ENCODE measurements around the gene C17orf107. TPM values are rescaled to one million over a fixed set of nuclear protein-coding genes. Genes with fewer than 3 reads are reported as not detected.

Gene C17orf107
- total and polyA plus RNA-seq, 9 of the 15 experiments (the other 6 are each of a cell fraction or from before 2014, with no cell fraction given) = 0.05 to 0.29 (median 0.07) TPM; not detected in 4

DNA sequence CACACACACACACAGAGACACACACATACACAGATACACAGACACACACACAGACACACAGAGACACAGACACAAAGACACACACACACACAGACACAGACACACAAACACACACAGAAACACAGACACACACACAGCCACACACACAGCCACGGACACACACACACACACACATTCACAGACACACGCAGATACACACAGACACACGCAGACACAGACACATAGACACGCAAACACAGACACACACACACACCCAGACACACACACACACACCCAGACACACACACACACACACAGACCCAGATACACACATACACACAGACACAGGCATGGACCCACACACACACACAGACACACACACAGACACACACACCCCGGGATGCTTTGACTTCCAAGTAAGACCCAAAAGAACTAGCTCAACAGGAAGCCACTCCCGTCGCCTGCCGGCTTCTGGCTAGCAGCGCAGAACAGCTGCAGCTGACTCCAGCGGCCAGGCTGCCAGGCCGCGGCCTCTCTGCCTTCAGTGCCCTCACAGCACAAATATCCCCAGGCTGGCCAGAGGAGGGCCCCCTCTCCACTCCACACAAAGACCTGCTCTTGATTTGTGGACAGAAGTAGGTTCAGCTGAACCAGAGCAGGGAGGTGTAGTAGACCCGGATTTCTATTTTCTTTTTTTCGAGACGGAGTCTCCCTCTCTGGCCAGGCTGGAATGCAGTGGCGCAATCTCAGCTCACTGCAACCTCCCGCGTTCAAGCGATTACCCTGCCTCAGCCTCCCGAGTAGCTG, 9.6 kb downstream of the C17orf107 start (continued):
- TF ChIP-seq GABPA (tag; conservative IDR thresholded peaks at IDR 0.05; ENCODE audit: low read depth) (no peak), XRCC4 (IDR thresholded peaks at IDR 0.05; ENCODE audit: extremely low read depth, insufficient read depth, insufficient read length) (no peak), KHSRP (IDR thresholded peaks at IDR 0.05) (no peak), ZNF696 (CRISPR knock-in tag; conservative IDR thresholded peaks at IDR 0.05) (no peak), HNRNPL (IDR thresholded peaks at IDR 0.05; ENCODE audit: low read depth, low read length) (no peak), STAG1 (CRISPR knock-in tag; IDR thresholded peaks at IDR 0.05; ENCODE audit: borderline replicate concordance) (peak; percentile 32; the same call in 1 of the 2 replicates), KAT8 (IDR thresholded peaks at IDR 0.05; ENCODE audit: low read depth) (no peak), CREB1 (IDR thresholded peaks at IDR 0.05) (no peak), CREB1 (CRISPR knock-in tag; IDR thresholded peaks at IDR 0.05) (no peak), PPARD (CRISPR knock-in tag; IDR thresholded peaks at IDR 0.05) (no peak), FIP1L1 (IDR thresholded peaks at IDR 0.05; ENCODE audit: low read depth, low read length, poor library complexity, severe bottlenecking) (no peak), ZNF347 (CRISPR knock-in tag; IDR thresholded peaks at IDR 0.05; ENCODE audit: low read depth) (no peak), ZNF143 (CRISPR knock-in tag; IDR thresholded peaks at IDR 0.05) (no peak)
- TF ChIP-seq, protein P1, sequence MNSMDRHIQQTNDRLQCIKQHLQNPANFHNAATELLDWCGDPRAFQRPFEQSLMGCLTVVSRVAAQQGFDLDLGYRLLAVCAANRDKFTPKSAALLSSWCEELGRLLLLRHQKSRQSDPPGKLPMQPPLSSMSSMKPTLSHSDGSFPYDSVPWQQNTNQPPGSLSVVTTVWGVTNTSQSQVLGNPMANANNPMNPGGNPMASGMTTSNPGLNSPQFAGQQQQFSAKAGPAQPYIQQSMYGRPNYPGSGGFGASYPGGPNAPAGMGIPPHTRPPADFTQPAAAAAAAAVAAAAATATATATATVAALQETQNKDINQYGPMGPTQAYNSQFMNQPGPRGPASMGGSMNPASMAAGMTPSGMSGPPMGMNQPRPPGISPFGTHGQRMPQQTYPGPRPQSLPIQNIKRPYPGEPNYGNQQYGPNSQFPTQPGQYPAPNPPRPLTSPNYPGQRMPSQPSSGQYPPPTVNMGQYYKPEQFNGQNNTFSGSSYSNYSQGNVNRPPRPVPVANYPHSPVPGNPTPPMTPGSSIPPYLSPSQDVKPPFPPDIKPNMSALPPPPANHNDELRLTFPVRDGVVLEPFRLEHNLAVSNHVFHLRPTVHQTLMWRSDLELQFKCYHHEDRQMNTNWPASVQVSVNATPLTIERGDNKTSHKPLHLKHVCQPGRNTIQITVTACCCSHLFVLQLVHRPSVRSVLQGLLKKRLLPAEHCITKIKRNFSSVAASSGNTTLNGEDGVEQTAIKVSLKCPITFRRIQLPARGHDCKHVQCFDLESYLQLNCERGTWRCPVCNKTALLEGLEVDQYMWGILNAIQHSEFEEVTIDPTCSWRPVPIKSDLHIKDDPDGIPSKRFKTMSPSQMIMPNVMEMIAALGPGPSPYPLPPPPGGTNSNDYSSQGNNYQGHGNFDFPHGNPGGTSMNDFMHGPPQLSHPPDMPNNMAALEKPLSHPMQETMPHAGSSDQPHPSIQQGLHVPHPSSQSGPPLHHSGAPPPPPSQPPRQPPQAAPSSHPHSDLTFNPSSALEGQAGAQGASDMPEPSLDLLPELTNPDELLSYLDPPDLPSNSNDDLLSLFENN (IDR thresholded peaks at IDR 0.05; ENCODE audit: low read depth in 2 of 2, low read length in 2 of 2) = no peak
- TF ChIP-seq, protein P2, sequence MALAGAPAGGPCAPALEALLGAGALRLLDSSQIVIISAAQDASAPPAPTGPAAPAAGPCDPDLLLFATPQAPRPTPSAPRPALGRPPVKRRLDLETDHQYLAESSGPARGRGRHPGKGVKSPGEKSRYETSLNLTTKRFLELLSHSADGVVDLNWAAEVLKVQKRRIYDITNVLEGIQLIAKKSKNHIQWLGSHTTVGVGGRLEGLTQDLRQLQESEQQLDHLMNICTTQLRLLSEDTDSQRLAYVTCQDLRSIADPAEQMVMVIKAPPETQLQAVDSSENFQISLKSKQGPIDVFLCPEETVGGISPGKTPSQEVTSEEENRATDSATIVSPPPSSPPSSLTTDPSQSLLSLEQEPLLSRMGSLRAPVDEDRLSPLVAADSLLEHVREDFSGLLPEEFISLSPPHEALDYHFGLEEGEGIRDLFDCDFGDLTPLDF (CRISPR knock-in tag; IDR thresholded peaks at IDR 0.05) = no peak
- TF ChIP-seq, protein P3, sequence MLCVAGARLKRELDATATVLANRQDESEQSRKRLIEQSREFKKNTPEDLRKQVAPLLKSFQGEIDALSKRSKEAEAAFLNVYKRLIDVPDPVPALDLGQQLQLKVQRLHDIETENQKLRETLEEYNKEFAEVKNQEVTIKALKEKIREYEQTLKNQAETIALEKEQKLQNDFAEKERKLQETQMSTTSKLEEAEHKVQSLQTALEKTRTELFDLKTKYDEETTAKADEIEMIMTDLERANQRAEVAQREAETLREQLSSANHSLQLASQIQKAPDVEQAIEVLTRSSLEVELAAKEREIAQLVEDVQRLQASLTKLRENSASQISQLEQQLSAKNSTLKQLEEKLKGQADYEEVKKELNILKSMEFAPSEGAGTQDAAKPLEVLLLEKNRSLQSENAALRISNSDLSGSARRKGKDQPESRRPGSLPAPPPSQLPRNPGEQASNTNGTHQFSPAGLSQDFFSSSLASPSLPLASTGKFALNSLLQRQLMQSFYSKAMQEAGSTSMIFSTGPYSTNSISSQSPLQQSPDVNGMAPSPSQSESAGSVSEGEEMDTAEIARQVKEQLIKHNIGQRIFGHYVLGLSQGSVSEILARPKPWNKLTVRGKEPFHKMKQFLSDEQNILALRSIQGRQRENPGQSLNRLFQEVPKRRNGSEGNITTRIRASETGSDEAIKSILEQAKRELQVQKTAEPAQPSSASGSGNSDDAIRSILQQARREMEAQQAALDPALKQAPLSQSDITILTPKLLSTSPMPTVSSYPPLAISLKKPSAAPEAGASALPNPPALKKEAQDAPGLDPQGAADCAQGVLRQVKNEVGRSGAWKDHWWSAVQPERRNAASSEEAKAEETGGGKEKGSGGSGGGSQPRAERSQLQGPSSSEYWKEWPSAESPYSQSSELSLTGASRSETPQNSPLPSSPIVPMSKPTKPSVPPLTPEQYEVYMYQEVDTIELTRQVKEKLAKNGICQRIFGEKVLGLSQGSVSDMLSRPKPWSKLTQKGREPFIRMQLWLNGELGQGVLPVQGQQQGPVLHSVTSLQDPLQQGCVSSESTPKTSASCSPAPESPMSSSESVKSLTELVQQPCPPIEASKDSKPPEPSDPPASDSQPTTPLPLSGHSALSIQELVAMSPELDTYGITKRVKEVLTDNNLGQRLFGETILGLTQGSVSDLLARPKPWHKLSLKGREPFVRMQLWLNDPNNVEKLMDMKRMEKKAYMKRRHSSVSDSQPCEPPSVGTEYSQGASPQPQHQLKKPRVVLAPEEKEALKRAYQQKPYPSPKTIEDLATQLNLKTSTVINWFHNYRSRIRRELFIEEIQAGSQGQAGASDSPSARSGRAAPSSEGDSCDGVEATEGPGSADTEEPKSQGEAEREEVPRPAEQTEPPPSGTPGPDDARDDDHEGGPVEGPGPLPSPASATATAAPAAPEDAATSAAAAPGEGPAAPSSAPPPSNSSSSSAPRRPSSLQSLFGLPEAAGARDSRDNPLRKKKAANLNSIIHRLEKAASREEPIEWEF (CRISPR knock-in tag; IDR thresholded peaks at IDR 0.05) = no peak
- TF ChIP-seq, protein P4, sequence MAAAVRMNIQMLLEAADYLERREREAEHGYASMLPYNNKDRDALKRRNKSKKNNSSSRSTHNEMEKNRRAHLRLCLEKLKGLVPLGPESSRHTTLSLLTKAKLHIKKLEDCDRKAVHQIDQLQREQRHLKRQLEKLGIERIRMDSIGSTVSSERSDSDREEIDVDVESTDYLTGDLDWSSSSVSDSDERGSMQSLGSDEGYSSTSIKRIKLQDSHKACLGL (CRISPR knock-in tag; IDR thresholded peaks at IDR 0.05; ENCODE audit: borderline replicate concordance, poor library complexity, severe bottlenecking) = no peak
